HFFc6 (cell line): Measurements from ENCODE around the gene GMPPA. TPM values are rescaled to one million over a fixed set of nuclear protein-coding genes. Genes with fewer than 3 reads are reported as not detected.

ENCODE experiments used
- DNase-seq: peaks from one replicate; pipeline ENCODE4 v3.0.0-alpha.2; 2018
- H3K27ac Mint-ChIP-seq: 2 replicates; pipeline ENCODE4 v1.8.0; 2020; ENCODE audit warnings: mild to moderate bottlenecking, mixed read lengths
- H3K27me3 Mint-ChIP-seq: 2 replicates; pipeline ENCODE4 v1.8.0; 2021; ENCODE audit warnings: mild to moderate bottlenecking, moderate library complexity, mixed read lengths; ENCODE audit not compliant: insufficient read depth
- H3K36me3 Mint-ChIP-seq: 2 replicates; pipeline ENCODE4 v1.8.0; 2021; ENCODE audit warnings: low read depth, mixed read lengths
- H3K4me1 Mint-ChIP-seq: 2 replicates; pipeline ENCODE4 v1.8.0; 2020; ENCODE audit warnings: low read depth, mixed read lengths
- H3K4me3 Mint-ChIP-seq: 2 replicates; pipeline ENCODE4 v1.8.0; 2020; ENCODE audit warnings: mild to moderate bottlenecking, moderate library complexity, mixed read lengths
- H3K9me3 Mint-ChIP-seq: 2 replicates; pipeline ENCODE4 v1.8.0; 2020; ENCODE audit warnings: mild to moderate bottlenecking, mixed read lengths
- CTCF ChIP-seq: fragments of 200-600 bp; sonication (generic); IDR thresholded peaks from 2 replicates; pipeline ENCODE4 v1.5.0; 2021; ENCODE audit warnings: antibody characterized with exemption, mild to moderate bottlenecking
- total RNA-seq, 6 experiments: library from RNA; stranded (reverse); fragmentation: NEBNext Ultra II Directional; extraction: Animal tissue kit (Norgen Biotek cat#: 25700); gene quantifications; 2 replicates in 1 of 6; 3 replicates in 5 of 6; pipeline ENCODE4 v1.2.3, GENCODE V29; 2021

Gene GMPPA
- total RNA-seq, 6 experiments from 2014 or later, result 68.9 to 85.3 (median 74.1) TPM

DNA sequence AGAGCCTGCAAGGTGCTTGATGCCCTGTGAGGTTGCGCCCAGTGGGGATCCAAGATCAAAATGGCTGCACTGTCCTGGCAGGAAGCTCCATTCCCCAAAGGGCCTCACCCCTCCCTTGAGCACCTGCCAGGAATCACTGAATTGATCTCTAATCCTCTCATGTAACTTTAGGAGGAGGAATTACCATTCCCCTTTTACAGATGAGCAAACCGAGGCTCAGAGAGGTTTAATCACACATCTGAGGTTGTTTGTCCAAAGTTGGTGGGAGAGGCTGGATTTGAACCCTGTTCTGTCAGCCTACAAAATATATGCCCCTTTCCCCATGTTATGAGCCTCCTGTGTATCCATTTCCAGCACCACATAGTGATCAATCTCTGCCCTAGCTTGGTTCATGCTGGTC, 26.1 kb downstream of the GMPPA start:
- H3K27me3 Mint-ChIP-seq, result peaks cover 19% of the 10 kb centered on the region
- no peak for DNase-seq
- H3K4me1 Mint-ChIP-seq, result peaks cover 24% of the 10 kb centered on the region
- TF ChIP-seq CTCF, result no peak
- H3K27ac Mint-ChIP-seq, result no peak overlapping the region
- H3K9me3 Mint-ChIP-seq, result no peaks in the 10 kb centered on the region
- no peaks in the 10 kb centered on the region for H3K36me3 Mint-ChIP-seq
- no peak overlapping the region for H3K4me3 Mint-ChIP-seq

GRCh38 chr2:219525533-219526232, 27.0 kb downstream of the GMPPA start:
- no peak overlapping the region for H3K4me3 Mint-ChIP-seq
- no peak for DNase-seq
- no peak for TF ChIP-seq CTCF

DNA sequence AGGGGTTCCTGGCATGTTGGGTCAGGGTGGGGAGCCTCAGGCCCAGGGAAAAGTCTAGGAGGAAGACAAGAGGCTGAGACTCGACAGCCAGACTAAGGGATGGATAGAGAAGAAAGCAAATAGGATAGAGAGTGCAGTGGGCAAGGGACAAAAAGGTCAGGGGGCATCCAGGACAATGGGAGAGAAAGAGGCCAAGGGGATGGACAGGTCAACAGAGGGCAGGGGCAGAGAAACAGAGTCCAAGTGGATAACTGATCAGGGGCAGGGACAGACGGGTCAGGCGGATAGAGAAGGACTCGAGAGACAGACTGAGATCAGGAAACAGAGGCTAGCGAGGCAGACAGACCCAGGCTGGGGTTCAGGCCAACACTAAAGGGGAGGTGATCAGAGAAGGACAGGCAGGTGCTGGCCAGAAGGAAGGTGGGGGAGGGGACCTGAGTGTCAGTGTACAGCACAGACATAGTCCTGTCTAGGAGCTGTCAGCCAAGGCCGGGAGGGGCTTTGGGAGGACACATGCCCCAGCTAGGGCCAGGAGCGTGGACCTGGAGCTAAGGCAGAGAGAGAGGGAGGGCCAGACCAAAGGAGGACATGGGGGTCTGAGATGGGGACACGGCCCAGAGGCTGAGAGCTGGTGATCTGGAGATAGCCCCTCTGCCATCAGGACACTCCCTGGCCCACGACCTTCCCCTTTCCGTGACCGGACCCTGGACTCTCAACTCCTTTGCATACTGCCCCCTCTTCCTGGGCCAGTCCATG, 27.8 kb downstream of the GMPPA start:
- H3K27ac Mint-ChIP-seq, result no peak overlapping the region
- no peak for DNase-seq
- no peak overlapping the region for H3K4me3 Mint-ChIP-seq
- peaks cover 11% of the 10 kb centered on the region for H3K4me1 Mint-ChIP-seq
- no peaks in the 10 kb centered on the region for H3K36me3 Mint-ChIP-seq
- H3K27me3 Mint-ChIP-seq, result peaks cover 23% of the 10 kb centered on the region
- no peak for TF ChIP-seq CTCF
- H3K9me3 Mint-ChIP-seq, result no peaks in the 10 kb centered on the region

More at GRCh38 chr2:219525533-219526232, 27.0 kb downstream of the GMPPA start:
- Mint-ChIP-seq H3K27me3 (peaks cover 21% of the 10 kb centered on the region), H3K4me1 (peaks cover 20% of the 10 kb centered on the region), H3K9me3 (no peaks in the 10 kb centered on the region), H3K36me3 (no peaks in the 10 kb centered on the region), H3K27ac (no peak overlapping the region)

DNA sequence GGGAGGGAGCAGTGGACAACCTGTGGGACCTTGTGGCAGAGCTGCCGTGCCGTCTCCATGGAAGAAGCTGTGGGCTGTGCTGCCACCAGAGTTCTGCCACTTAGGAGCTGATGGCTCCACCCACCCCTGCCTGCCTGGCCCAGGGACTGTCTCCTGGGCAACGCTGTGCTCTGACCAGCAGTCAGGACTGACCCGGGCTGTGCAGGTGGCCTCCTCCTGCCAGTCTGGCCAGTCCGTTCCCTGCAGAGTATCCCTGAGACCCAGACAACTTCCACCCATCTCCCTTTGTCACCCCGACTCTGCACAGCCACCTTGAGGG, 28.3 kb downstream of the GMPPA start:
- no peak overlapping the region for H3K27ac Mint-ChIP-seq
- no peaks in the 10 kb centered on the region for H3K36me3 Mint-ChIP-seq
- no peak overlapping the region for H3K4me3 Mint-ChIP-seq
- no peak for TF ChIP-seq CTCF
- H3K9me3 Mint-ChIP-seq, result no peaks in the 10 kb centered on the region
- H3K4me1 Mint-ChIP-seq, result peaks cover 6% of the 10 kb centered on the region
- DNase-seq, result no peak
- peaks cover 23% of the 10 kb centered on the region for H3K27me3 Mint-ChIP-seq

DNA sequence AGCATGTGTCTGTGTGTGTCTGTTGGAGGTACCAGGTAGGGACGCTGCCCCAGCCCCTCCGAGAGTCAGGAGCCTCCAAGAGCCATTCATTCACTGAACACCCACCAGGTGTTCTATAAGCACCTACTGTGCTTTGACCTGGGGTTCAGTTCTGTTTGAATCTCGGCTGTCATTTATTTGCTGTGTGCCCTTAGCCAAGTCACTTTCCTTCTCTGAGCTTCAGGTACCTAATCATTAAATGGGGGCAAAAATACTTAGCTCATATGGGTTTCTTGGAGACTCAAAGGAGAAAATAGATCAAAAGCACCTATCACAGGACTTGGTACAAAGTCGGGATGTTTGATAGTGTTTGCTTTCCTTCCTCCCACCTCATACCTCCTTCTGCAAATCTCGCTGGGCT, 28.8 kb downstream of the GMPPA start:
- TF ChIP-seq CTCF, result no peak
- no peak overlapping the region for H3K4me3 Mint-ChIP-seq
- H3K4me1 Mint-ChIP-seq, result peaks cover 4% of the 10 kb centered on the region; the same call in 1 of the 2 replicates
- DNase-seq, result no peak
- H3K9me3 Mint-ChIP-seq, result no peaks in the 10 kb centered on the region
- H3K36me3 Mint-ChIP-seq, result no peaks in the 10 kb centered on the region
- peaks cover 23% of the 10 kb centered on the region for H3K27me3 Mint-ChIP-seq
- H3K27ac Mint-ChIP-seq, result no peak overlapping the region
